Upper lobe of left lung (tissue), 6 donors: Measurements from ENCODE around the gene TENT5C. TPM values are rescaled to one million over a fixed set of nuclear protein-coding genes. Genes with fewer than 3 reads are reported as not detected.
A peak's percentile ranks its signal among the peaks of the same experiment; 100 is the strongest.

Source experiments
- ATAC-seq, 2 donors: fragments of 200-7000 bp; cut with Tn5 transposase; one replicate each; pipeline ENCODE4 v1.9.1; 2022; ENCODE audit warnings: mild to moderate bottlenecking in 2 of 2, moderate library complexity in 2 of 2; ENCODE audit not compliant: low FRiP score in 2 of 2
- DNase-seq, 2 donors: peaks; one replicate each; pipeline ENCODE4 v3.0.0-alpha.2; 2019 to 2020
- H3K27ac ChIP-seq, 4 donors: fragments of 200-600 bp; sonication (generic); one replicate each; pipeline ENCODE4 v1.5.1; 2016 to 2019
- H3K27me3 ChIP-seq, 4 donors: fragments of 200-600 bp; sonication (generic); one replicate each; pipeline ENCODE4 v1.5.1; 2017 to 2019
- H3K36me3 ChIP-seq, 4 donors: fragments of 200-600 bp; sonication (generic); one replicate each; pipeline ENCODE4 v1.5.1; 2016 to 2019
- H3K4me1 ChIP-seq, 4 donors: fragments of 200-600 bp; sonication (generic); one replicate each; pipeline ENCODE4 v1.5.1; 2018 to 2019
- H3K4me3 ChIP-seq, 4 donors: fragments of 200-600 bp; sonication (generic); one replicate each; pipeline ENCODE4 v1.5.1; 2017 to 2019; ENCODE audit warnings: mild to moderate bottlenecking in 2 of 4, moderate library complexity in 1 of 4
- H3K9me3 ChIP-seq, 4 donors: fragments of 200-600 bp; sonication (generic); one replicate each; pipeline ENCODE4 v1.5.1; 2018 to 2019
- EP300 ChIP-seq, 4 donors: sonication (generic); formaldehyde crosslinking; IDR thresholded peaks; one replicate each; pipeline ENCODE4 v1.5.1; 2017; ENCODE audit warnings: antibody characterized with exemption in 4 of 4, control low read depth in 2 of 4
- POLR2A ChIP-seq, 4 donors: fragments of 450-650 bp; IDR thresholded peaks; one replicate each; pipeline ENCODE4 v1.5.1; 2016 to 2017; ENCODE audit warnings: antibody characterized with exemption in 4 of 4, mild to moderate bottlenecking in 2 of 4
- POLR2AphosphoS5 ChIP-seq, 2 donors: sonication (generic); formaldehyde crosslinking; IDR thresholded peaks; one replicate each; pipeline ENCODE4 v1.5.1; 2017; ENCODE audit warnings: antibody characterized with exemption in 2 of 2
- WGBS, 2 donors: methylation state at CpG; one replicate each; pipeline ENCODE4 v1.1.5; 2017 to 2018; 5-methylcytosine and 5-hydroxymethylcytosine counted together
- total RNA-seq, 6 donors: library from RNA; depleted of rRNA in 4 of 6; stranded (reverse); fragments of >200 nt in 4 of 6; gene quantifications; one replicate each; pipeline versions ENCODE4 v1.1.0 to v1.2.1, GENCODE V29; 2016 to 2021
- TF ChIP-seq, protein P1 (sequence below), 6 experiments: fragments of 450-650 bp in 4 of 6; fragments of 200-600 bp in 2 of 6; sonication (generic) in 2 of 6; IDR thresholded peaks; one replicate each; pipeline ENCODE4 v1.5.1; 2016 to 2019; ENCODE audit warnings: antibody characterized with exemption in 6 of 6
- donor health status: DM: no; HTN: no; CAD: no; lungs with moderate emphysema.
- donor health status: DM: no; HTN: yes; CAD: no; lungs with severe emphysema.

Gene TENT5C
- total RNA-seq, 6 donors from 2014 or later = 8.1 to 37.8 (median 18.4) TPM

GRCh38 chr1:117592155-117592554 lies 13.7 kb upstream of the TENT5C start:
- no peaks in the 10 kb centered on the region for H3K36me3 ChIP-seq
- H3K4me3 ChIP-seq = no peak overlapping the region
- 48 to 61% methylated on average over 7 to 9 of the region's 9 CpGs for WGBS, 2 donors
- H3K27me3 ChIP-seq = no peaks in the 10 kb centered on the region
- H3K27ac ChIP-seq = peak overlapping the region in 2 of 4 donors; percentile 66 to 73
- TF ChIP-seq EP300 (IDR thresholded peaks at IDR 0.05) = no peak
- TF ChIP-seq POLR2AphosphoS5 (IDR thresholded peaks at IDR 0.05) = no peak
- no peak for TF ChIP-seq POLR2A (IDR thresholded peaks at IDR 0.05)
- TF ChIP-seq, protein P1, sequence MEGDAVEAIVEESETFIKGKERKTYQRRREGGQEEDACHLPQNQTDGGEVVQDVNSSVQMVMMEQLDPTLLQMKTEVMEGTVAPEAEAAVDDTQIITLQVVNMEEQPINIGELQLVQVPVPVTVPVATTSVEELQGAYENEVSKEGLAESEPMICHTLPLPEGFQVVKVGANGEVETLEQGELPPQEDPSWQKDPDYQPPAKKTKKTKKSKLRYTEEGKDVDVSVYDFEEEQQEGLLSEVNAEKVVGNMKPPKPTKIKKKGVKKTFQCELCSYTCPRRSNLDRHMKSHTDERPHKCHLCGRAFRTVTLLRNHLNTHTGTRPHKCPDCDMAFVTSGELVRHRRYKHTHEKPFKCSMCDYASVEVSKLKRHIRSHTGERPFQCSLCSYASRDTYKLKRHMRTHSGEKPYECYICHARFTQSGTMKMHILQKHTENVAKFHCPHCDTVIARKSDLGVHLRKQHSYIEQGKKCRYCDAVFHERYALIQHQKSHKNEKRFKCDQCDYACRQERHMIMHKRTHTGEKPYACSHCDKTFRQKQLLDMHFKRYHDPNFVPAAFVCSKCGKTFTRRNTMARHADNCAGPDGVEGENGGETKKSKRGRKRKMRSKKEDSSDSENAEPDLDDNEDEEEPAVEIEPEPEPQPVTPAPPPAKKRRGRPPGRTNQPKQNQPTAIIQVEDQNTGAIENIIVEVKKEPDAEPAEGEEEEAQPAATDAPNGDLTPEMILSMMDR (IDR thresholded peaks at IDR 0.05) = no peak
- peaks cover 0 to 26% (median 18%) of the 10 kb centered on the region in 4 donors for H3K4me1 ChIP-seq
- no peak for ATAC-seq
- H3K9me3 ChIP-seq = no peaks in the 10 kb centered on the region
- DNase-seq = peak in 1 of 2 donors; percentile 41

- Histone ChIP-seq H3K4me1 (peaks cover 0 to 26% (median 18%) of the 10 kb centered on the region in 4 donors), H3K36me3 (no peaks in the 10 kb centered on the region), H3K4me3 (no peak overlapping the region), H3K27ac (no peak overlapping the region), H3K9me3 (no peaks in the 10 kb centered on the region), H3K27me3 (no peaks in the 10 kb centered on the region)
- WGBS, 2 donors = 78% methylated on average over 6 to 8 of the region's 8 CpGs
- ATAC-seq (no peak), DNase-seq (peak in 1 of 2 donors; percentile 45)
- TF ChIP-seq POLR2A (IDR thresholded peaks at IDR 0.05) (no peak), POLR2AphosphoS5 (IDR thresholded peaks at IDR 0.05) (no peak), EP300 (IDR thresholded peaks at IDR 0.05) (no peak)
- TF ChIP-seq, protein P1 (IDR thresholded peaks at IDR 0.05) = no peak
Observed at GRCh38 chr1:117594261-117594990, 11.4 kb upstream of the TENT5C start.

GRCh38 chr1:117596023-117596720 lies 9.7 kb upstream of the TENT5C start:
- DNase-seq = no peak

DNA sequence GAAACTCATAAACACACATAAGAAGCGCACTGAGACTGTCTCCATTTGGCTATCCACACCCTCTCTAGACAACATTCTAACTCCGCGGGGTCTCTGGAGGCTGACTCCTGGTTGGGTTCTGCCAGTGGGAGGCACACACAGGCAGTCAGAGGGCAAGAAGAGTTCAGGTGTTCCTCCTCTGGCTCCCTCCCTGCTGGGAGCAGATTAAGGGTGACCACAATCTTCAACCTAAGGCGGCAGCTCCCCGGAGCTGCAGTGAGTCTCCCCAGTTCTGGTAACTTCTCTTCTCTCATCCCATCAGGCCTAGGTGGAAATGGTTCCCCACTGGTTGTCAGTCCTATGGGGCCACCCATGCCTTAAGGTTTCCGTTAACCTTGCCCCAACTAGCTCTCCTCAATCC lies 7.4 kb upstream of the TENT5C start:
- no peak overlapping the region for H3K27ac ChIP-seq
- H3K4me1 ChIP-seq = no peaks in the 10 kb centered on the region
- no peaks in the 10 kb centered on the region for H3K36me3 ChIP-seq
- H3K27me3 ChIP-seq = no peaks in the 10 kb centered on the region
- no peaks in the 10 kb centered on the region for H3K9me3 ChIP-seq
- no peak for TF ChIP-seq POLR2AphosphoS5 (IDR thresholded peaks at IDR 0.05)
- no peak for TF ChIP-seq POLR2A (IDR thresholded peaks at IDR 0.05)
- no peak for TF ChIP-seq EP300 (IDR thresholded peaks at IDR 0.05)
- TF ChIP-seq, protein P1 (IDR thresholded peaks at IDR 0.05) = no peak
- WGBS, 2 donors = 64 to 81% methylated on average over 4 to 6 of the region's 6 CpGs
- ATAC-seq (no peak), DNase-seq (no peak)
- H3K4me3 ChIP-seq = no peak overlapping the region

More at GRCh38 chr1:117596023-117596720, 9.7 kb upstream of the TENT5C start:
- Histone ChIP-seq H3K4me1 (peaks cover 0 to 12% (median 3%) of the 10 kb centered on the region in 4 donors), H3K27ac (no peak overlapping the region), H3K4me3 (no peak overlapping the region), H3K9me3 (no peaks in the 10 kb centered on the region), H3K27me3 (no peaks in the 10 kb centered on the region), H3K36me3 (no peaks in the 10 kb centered on the region)
- TF ChIP-seq POLR2A (IDR thresholded peaks at IDR 0.05) (no peak), POLR2AphosphoS5 (IDR thresholded peaks at IDR 0.05) (no peak), EP300 (IDR thresholded peaks at IDR 0.05) (no peak)
- TF ChIP-seq, protein P1 (IDR thresholded peaks at IDR 0.05) = no peak
- 65 to 75% methylated on average over 4 to 5 of the region's 5 CpGs for WGBS, 2 donors
- no peak for ATAC-seq
